ENCODE measurements around the gene TMEM132A. TPM values are rescaled to one million over a fixed set of nuclear protein-coding genes. Genes with fewer than 3 reads are reported as not detected.

Gene TMEM132A
- total RNA-seq, 3 donors from 2014 or later = 2.9 to 11.0 (median 8.5) TPM

- no peak for DNase-seq (ENCODE audit: low spot score in 2 of 2)
- Histone ChIP-seq H3K27me3 (no peaks in the 10 kb centered on the region), H3K9me3 (no peaks in the 10 kb centered on the region), H3K36me3 (peaks cover 21% of the 10 kb centered on the region), H3K4me3 (no peak overlapping the region), H3K27ac (no peak overlapping the region), H3K4me1 (peaks cover 0 to 11% of the 10 kb centered on the region in 2 donors)
- intact Hi-C loops (cut with DNase I; ENCODE audit: low total_unique reads) = loop anchor here (10.0 kb wide), 1 partner anchor 65 kb away; no protein-coding TSS in a partner anchor
- TF ChIP-seq POLR2AphosphoS5 (IDR thresholded peaks at IDR 0.05) (no peak), CTCF (IDR thresholded peaks at IDR 0.05) (no peak), POLR2A (IDR thresholded peaks at IDR 0.05) (no peak)
Observed at GRCh38 chr11:60899977-60900376, 24.3 kb upstream of the TMEM132A start.

GRCh38 chr11:60900673-60901404, 23.4 kb upstream of the TMEM132A start:
- TF ChIP-seq CTCF (IDR thresholded peaks at IDR 0.05) (no peak), POLR2AphosphoS5 (IDR thresholded peaks at IDR 0.05) (no peak), POLR2A (IDR thresholded peaks at IDR 0.05) (no peak)
- no peak overlapping the region for H3K27ac ChIP-seq
- no peak for DNase-seq (ENCODE audit: low spot score in 2 of 2)
- H3K36me3 ChIP-seq = peaks cover 21% of the 10 kb centered on the region
- no peaks in the 10 kb centered on the region for H3K27me3 ChIP-seq
- intact Hi-C loops (cut with DNase I; ENCODE audit: low total_unique reads) = loop anchor here (10.0 kb wide), 1 partner anchor 66 kb away; no protein-coding TSS in a partner anchor
- H3K4me1 ChIP-seq = peaks cover 0 to 16% of the 10 kb centered on the region in 2 donors
- no peaks in the 10 kb centered on the region for H3K9me3 ChIP-seq
- H3K4me3 ChIP-seq = no peak overlapping the region

GRCh38 chr11:60902625-60903024, 21.6 kb upstream of the TMEM132A start:
- DNase-seq (ENCODE audit: low spot score in 2 of 2) = no peak
- peaks cover 14% of the 10 kb centered on the region for H3K36me3 ChIP-seq
- H3K27me3 ChIP-seq = no peaks in the 10 kb centered on the region
- intact Hi-C loops (cut with DNase I; ENCODE audit: low total_unique reads) = loop anchor here (10.0 kb wide), 1 partner anchor 68 kb away; no protein-coding TSS in a partner anchor
- no peak overlapping the region for H3K27ac ChIP-seq
- no peak overlapping the region for H3K4me3 ChIP-seq
- H3K9me3 ChIP-seq = no peaks in the 10 kb centered on the region
- peaks cover 0 to 16% of the 10 kb centered on the region in 2 donors for H3K4me1 ChIP-seq
- TF ChIP-seq POLR2AphosphoS5 (IDR thresholded peaks at IDR 0.05) (no peak), CTCF (IDR thresholded peaks at IDR 0.05) (no peak), POLR2A (IDR thresholded peaks at IDR 0.05) (no peak)

- DNase-seq (ENCODE audit: low spot score in 2 of 2) = no peak
- Histone ChIP-seq H3K4me1 (peaks cover 0 to 16% of the 10 kb centered on the region in 2 donors), H3K27ac (peak overlapping the region; percentile 32 to 96), H3K4me3 (peak overlapping the region; percentile 80 to 100 (median 91)), H3K27me3 (no peaks in the 10 kb centered on the region), H3K36me3 (peaks cover 4% of the 10 kb centered on the region), H3K9me3 (no peaks in the 10 kb centered on the region)
- intact Hi-C loops (cut with DNase I; ENCODE audit: low total_unique reads) = loop anchor here (10.0 kb wide), 1 partner anchor 70 kb away; no protein-coding TSS in a partner anchor
- TF ChIP-seq POLR2A (IDR thresholded peaks at IDR 0.05) = no peak
- TF ChIP-seq POLR2AphosphoS5 (IDR thresholded peaks at IDR 0.05) = no peak
- no peak for TF ChIP-seq CTCF (IDR thresholded peaks at IDR 0.05)
Observed at GRCh38 chr11:60905047-60905446, 19.2 kb upstream of the TMEM132A start.

- H3K4me1 ChIP-seq = peaks cover 0 to 16% of the 10 kb centered on the region in 2 donors
- intact Hi-C loops (cut with DNase I; ENCODE audit: low total_unique reads) = loop anchor here (10.0 kb wide), 1 partner anchor 71 kb away; no protein-coding TSS in a partner anchor
- DNase-seq (ENCODE audit: low spot score in 2 of 2) = no peak
- TF ChIP-seq POLR2AphosphoS5 (IDR thresholded peaks at IDR 0.05) = no peak
- TF ChIP-seq POLR2A (IDR thresholded peaks at IDR 0.05) = no peak
- TF ChIP-seq CTCF (IDR thresholded peaks at IDR 0.05) = no peak
- peak overlapping the region; percentile 80 to 100 (median 91) for H3K4me3 ChIP-seq
- H3K27ac ChIP-seq = peak overlapping the region; percentile 96 to 97
- peaks cover 3% of the 10 kb centered on the region for H3K36me3 ChIP-seq
- H3K9me3 ChIP-seq = no peaks in the 10 kb centered on the region
- no peaks in the 10 kb centered on the region for H3K27me3 ChIP-seq
Observed at GRCh38 chr11:60905551-60906113, 18.6 kb upstream of the TMEM132A start.
